Measurements from ENCODE around the gene KCNQ1.

DNA sequence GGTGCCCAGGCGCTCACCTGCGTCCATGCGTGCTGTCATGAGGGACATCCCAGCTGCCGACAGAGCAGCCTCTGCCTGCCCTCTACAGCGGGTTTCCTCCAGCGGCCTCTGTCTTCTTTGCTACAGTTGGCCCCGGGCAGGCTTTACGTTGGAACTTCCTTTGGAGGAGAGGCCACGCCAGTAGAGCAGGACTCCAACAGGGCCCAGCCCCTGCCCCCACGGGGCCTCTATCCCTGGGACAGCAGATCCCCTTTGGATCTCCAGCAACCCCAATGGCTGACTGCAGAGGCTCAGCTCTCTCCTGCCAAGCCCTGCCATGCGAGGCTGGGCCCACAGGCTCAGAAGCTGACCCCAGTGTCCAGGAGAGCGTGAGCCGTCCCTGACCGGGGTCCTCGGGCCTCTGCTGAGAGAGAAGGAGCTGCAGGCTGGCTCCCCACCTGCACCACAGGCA is 12.6 kb upstream of the KCNQ1 start:
- TF ChIP-seq, protein P1, sequence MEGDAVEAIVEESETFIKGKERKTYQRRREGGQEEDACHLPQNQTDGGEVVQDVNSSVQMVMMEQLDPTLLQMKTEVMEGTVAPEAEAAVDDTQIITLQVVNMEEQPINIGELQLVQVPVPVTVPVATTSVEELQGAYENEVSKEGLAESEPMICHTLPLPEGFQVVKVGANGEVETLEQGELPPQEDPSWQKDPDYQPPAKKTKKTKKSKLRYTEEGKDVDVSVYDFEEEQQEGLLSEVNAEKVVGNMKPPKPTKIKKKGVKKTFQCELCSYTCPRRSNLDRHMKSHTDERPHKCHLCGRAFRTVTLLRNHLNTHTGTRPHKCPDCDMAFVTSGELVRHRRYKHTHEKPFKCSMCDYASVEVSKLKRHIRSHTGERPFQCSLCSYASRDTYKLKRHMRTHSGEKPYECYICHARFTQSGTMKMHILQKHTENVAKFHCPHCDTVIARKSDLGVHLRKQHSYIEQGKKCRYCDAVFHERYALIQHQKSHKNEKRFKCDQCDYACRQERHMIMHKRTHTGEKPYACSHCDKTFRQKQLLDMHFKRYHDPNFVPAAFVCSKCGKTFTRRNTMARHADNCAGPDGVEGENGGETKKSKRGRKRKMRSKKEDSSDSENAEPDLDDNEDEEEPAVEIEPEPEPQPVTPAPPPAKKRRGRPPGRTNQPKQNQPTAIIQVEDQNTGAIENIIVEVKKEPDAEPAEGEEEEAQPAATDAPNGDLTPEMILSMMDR (IDR thresholded peaks at IDR 0.05), result no peak
- no peak for TF ChIP-seq POLR2A (IDR thresholded peaks at IDR 0.05)
